K562 (cell line): ENCODE data around the gene KIF17. TPM values are rescaled to one million over a fixed set of nuclear protein-coding genes. Genes with fewer than 3 reads are reported as not detected.

Experiments used
- AFF4 ChIP-seq: sonication (generic); formaldehyde crosslinking; IDR thresholded peaks from 2 replicates; pipeline ENCODE4 v1.8.0; 2023; ENCODE audit warnings: mild to moderate bottlenecking, missing genetic modification reagents
- ELF2 ChIP-seq: fragments of 250-450 bp; sonication (Bioruptor Pico); IDR thresholded peaks from 2 replicates; pipeline ENCODE4 v1.5.0; 2021; ENCODE audit warnings: mild to moderate bottlenecking
- ELK1 ChIP-seq: sonication (generic); formaldehyde crosslinking; IDR thresholded peaks from 2 replicates; pipeline ENCODE4 v1.8.1; 2022; ENCODE audit warnings: missing genetic modification reagents
- MAX ChIP-seq: sonication (generic); formaldehyde crosslinking; IDR thresholded peaks from 2 replicates; pipeline ENCODE4 v1.9.0; 2022; ENCODE audit warnings: mild to moderate bottlenecking, missing genetic modification reagents
- MCM7 ChIP-seq, 2 experiments: fragments of 450-650 bp; IDR thresholded peaks; 2 replicates each; pipeline ENCODE4 v1.6.1; 2016 to 2018
- NBN ChIP-seq: fragments of 450-650 bp; IDR thresholded peaks from 2 replicates; pipeline ENCODE4 v1.6.1; 2016; ENCODE audit warnings: low read depth, mild to moderate bottlenecking
- PHF21A ChIP-seq: fragments of 450-650 bp; IDR thresholded peaks from 2 replicates; pipeline ENCODE4 v1.6.1; 2017; ENCODE audit warnings: low read depth, borderline replicate concordance
- POLR2A ChIP-seq: fragments of 450-650 bp; conservative IDR thresholded peaks from 2 replicates; pipeline ENCODE4 v1.6.1; 2016
- POLR2AphosphoS2 ChIP-seq: IDR thresholded peaks from 2 replicates; pipeline ENCODE4 v1.6.1; 2012; ENCODE audit warnings: low read length, improper control_type of control experiment
- RB1 ChIP-seq: fragments of 450-650 bp; IDR thresholded peaks from 2 replicates; pipeline ENCODE4 v1.6.1; 2017; ENCODE audit warnings: low read depth, mild to moderate bottlenecking
- RCOR1 ChIP-seq, 2 experiments: IDR thresholded peaks; 2 replicates each; pipeline ENCODE4 v1.6.1; 2012; ENCODE audit warnings: low read depth in 2 of 2, low read length in 2 of 2, borderline replicate concordance in 1 of 2, improper control_type of control experiment in 1 of 2
- TBL1XR1 ChIP-seq, 2 experiments: IDR thresholded peaks; 2 replicates each; pipeline ENCODE4 v1.6.1; 2012; ENCODE audit warnings: improper control_type of control experiment in 2 of 2, low read length in 2 of 2, mild to moderate bottlenecking in 1 of 2
- TOE1 ChIP-seq, 2 experiments: fragments of 450-650 bp in 1 of 2; sonication (generic) in 1 of 2; formaldehyde crosslinking in 1 of 2; IDR thresholded peaks; 2 replicates each; pipeline versions ENCODE4 v1.7.1 to v1.8.0; 2016 to 2022; ENCODE audit warnings: borderline replicate concordance in 2 of 2, mild to moderate bottlenecking in 2 of 2, antibody characterized with exemption in 1 of 2, inconsistent platforms in 1 of 2, low read depth in 1 of 2, missing genetic modification reagents in 1 of 2, moderate library complexity in 1 of 2
- USF2 ChIP-seq: sonication (generic); formaldehyde crosslinking; IDR thresholded peaks from 2 replicates; pipeline ENCODE4 v1.5.0; 2020; ENCODE audit warnings: missing genetic modification reagents
- XRCC4 ChIP-seq: IDR thresholded peaks from one replicate; pipeline ENCODE4 v1.6.1; 2011; ENCODE audit not compliant: insufficient read depth, insufficient read length; ENCODE audit errors: extremely low read depth
- YY1 ChIP-seq, 3 experiments: IDR thresholded peaks; 2 replicates each; pipeline ENCODE4 v1.6.1; 2011; ENCODE audit warnings: low read length in 2 of 3, mild to moderate bottlenecking in 2 of 3, moderate library complexity in 2 of 3, borderline replicate concordance in 1 of 3, control low read depth in 1 of 3, low read depth in 1 of 3; ENCODE audit not compliant: insufficient read depth in 3 of 3, insufficient replicate concordance in 2 of 3, control insufficient read depth in 1 of 3, insufficient read length in 1 of 3; ENCODE audit errors: extremely low read depth in 1 of 3
- ZNF644 ChIP-seq: fragments of 200-800 bp; sonication (Bioruptor generic); IDR thresholded peaks from 2 replicates; pipeline ENCODE4 v1.6.1; 2016; ENCODE audit warnings: low read depth, missing genetic modification characterization, missing compliant biosample characterization
- polyA plus RNA-seq, 8 experiments: library from polyadenylated mRNA; depleted of rRNA in 4 of 8; stranded (reverse) in 5 of 8; unstranded in 3 of 8; fragments of >200 nt; fragmentation: Nextera tagmentation in 2 of 8; fragmentation: Illumina TruSeq in 1 of 8; extraction: Ambion mirVana in 2 of 8; extraction: Trizol in 1 of 8; gene quantifications; 2 replicates each; pipeline versions ENCODE4 v1.2.1 to v1.2.3, GENCODE V29; 2011 to 2014; ENCODE audit warnings: inconsistent platforms in 1 of 8, missing spikeins in 1 of 8
- total RNA-seq, 7 experiments: library from RNA; depleted of rRNA in 6 of 7; stranded (reverse); fragments of >200 nt in 6 of 7; fragmentation: Illumina TruSeq in 2 of 7; extraction: Trizol in 2 of 7; gene quantifications; 2 replicates each; pipeline versions ENCODE4 v1.2.1 to v1.2.3, GENCODE V29; 2011 to 2021; ENCODE audit warnings: low replicate concordance in 1 of 7

The KIF17 gene
- total and polyA plus RNA-seq, 9 of the 15 experiments (the other 6 are each of a cell fraction or from before 2014, with no cell fraction given), result 0.04 to 0.47 (median 0.18) TPM; not detected in 5

- TF ChIP-seq RCOR1 (IDR thresholded peaks at IDR 0.05; ENCODE audit: borderline replicate concordance in 1 of 2, low read depth in 2 of 2, low read length in 2 of 2) (peak in 1 of 2 experiments; percentile 50; a peak in 1 of 4 replicates), ZNF644 (tag) (0 out of 2 replicates have a peak, but pooled peaks have one; percentile 60), MAX (CRISPR knock-in tag) (peak; percentile 71), NBN (peak; percentile 19; the same call in 1 of the 2 replicates), ELF2 (CRISPR knock-in tag) (peak; percentile 95), XRCC4 (no peak), TBL1XR1 (IDR thresholded peaks at IDR 0.05; ENCODE audit: low read length in 2 of 2) (peak in 1 of 2 experiments; percentile 59; a peak in 2 of 4 replicates), RB1 (peak; percentile 57), TOE1 (IDR thresholded peaks at IDR 0.05; ENCODE audit: borderline replicate concordance) (no peak), TOE1 (CRISPR knock-in tag; IDR thresholded peaks at IDR 0.05; ENCODE audit: borderline replicate concordance, low read depth) (no peak), AFF4 (CRISPR knock-in tag) (no peak), POLR2A (peak; percentile 94), ELK1 (CRISPR knock-in tag) (no peak), POLR2AphosphoS2 (0 out of 2 replicates have a peak, but pooled peaks have one; percentile 43), PHF21A (peak; percentile 51; the same call in 1 of the 2 replicates), YY1 (IDR thresholded peaks at IDR 0.05; ENCODE audit: borderline replicate concordance in 1 of 3, control insufficient read depth in 1 of 3, extremely low read depth in 1 of 3, insufficient read depth in 3 of 3, insufficient read length in 1 of 3, insufficient replicate concordance in 2 of 3, low read depth in 1 of 3, low read length in 2 of 3) (peak in 2 of 3 experiments; percentile 8 to 75), USF2 (CRISPR knock-in tag) (0 out of 2 replicates have a peak, but pooled peaks have one; percentile 3), MCM7 (IDR thresholded peaks at IDR 0.05) (no peak)
These were observed 56.3 kb downstream of the KIF17 start, which contains the start of gene DDOST (continued) for GRCh38 chr1:20661207-20662109.
